ENCODE data around the gene SCAI.

Gene SCAI

GRCh38 chr9:125189011-125189360, 45.7 kb upstream of the SCAI start:
- no peak for TF ChIP-seq TCF12 (IDR thresholded peaks at IDR 0.05; ENCODE audit: low read depth)
- no peak for TF ChIP-seq YY1 (IDR thresholded peaks at IDR 0.05; ENCODE audit: low read depth)
- TF ChIP-seq TAF1 (IDR thresholded peaks at IDR 0.05; ENCODE audit: low read depth) = no peak
- TF ChIP-seq EGR1 (IDR thresholded peaks at IDR 0.05) = no peak
- TF ChIP-seq EP300 (IDR thresholded peaks at IDR 0.05; ENCODE audit: borderline replicate concordance) = no peak

GRCh38 chr9:125183561-125183960, 40.2 kb upstream of the SCAI start:
- TF ChIP-seq NFIC (IDR thresholded peaks at IDR 0.05) (no peak), CEBPB (IDR thresholded peaks at IDR 0.05) (no peak)

GRCh38 chr9:125183054-125183453, 39.7 kb upstream of the SCAI start:
- TF ChIP-seq TAF1 (IDR thresholded peaks at IDR 0.05; ENCODE audit: low read depth) (no peak), USF1 (IDR thresholded peaks at IDR 0.05) (no peak), TCF12 (IDR thresholded peaks at IDR 0.05; ENCODE audit: low read depth) (no peak), YY1 (IDR thresholded peaks at IDR 0.05; ENCODE audit: low read depth) (no peak), CREB1 (IDR thresholded peaks at IDR 0.05; ENCODE audit: low read depth) (no peak), FOXM1 (IDR thresholded peaks at IDR 0.05; ENCODE audit: borderline replicate concordance, low read depth) (no peak)

- no peak for TF ChIP-seq TEAD4 (IDR thresholded peaks at IDR 0.05)
- no peak for TF ChIP-seq NFIC (IDR thresholded peaks at IDR 0.05)
- TF ChIP-seq EP300 (IDR thresholded peaks at IDR 0.05; ENCODE audit: borderline replicate concordance) = no peak
- TF ChIP-seq CREB1 (IDR thresholded peaks at IDR 0.05; ENCODE audit: low read depth) = no peak
- no peak for TF ChIP-seq FOXM1 (IDR thresholded peaks at IDR 0.05; ENCODE audit: borderline replicate concordance, low read depth)
- TF ChIP-seq CEBPB (IDR thresholded peaks at IDR 0.05) = no peak
- no peak for TF ChIP-seq YY1 (IDR thresholded peaks at IDR 0.05; ENCODE audit: low read depth)
- no peak for TF ChIP-seq EGR1 (IDR thresholded peaks at IDR 0.05)
- TF ChIP-seq TAF1 (IDR thresholded peaks at IDR 0.05; ENCODE audit: low read depth) = no peak
- no peak for TF ChIP-seq TCF12 (IDR thresholded peaks at IDR 0.05; ENCODE audit: low read depth)
- TF ChIP-seq REST (IDR thresholded peaks at IDR 0.05; ENCODE audit: low read depth) = no peak
- no peak for TF ChIP-seq RAD21 (IDR thresholded peaks at IDR 0.05; ENCODE audit: low read depth)
- no peak for TF ChIP-seq USF1 (IDR thresholded peaks at IDR 0.05)
- TF ChIP-seq MAX (IDR thresholded peaks at IDR 0.05) = no peak
Observed at GRCh38 chr9:125180876-125181275, 37.5 kb upstream of the SCAI start.

- TF ChIP-seq EGR1 (IDR thresholded peaks at IDR 0.05) = no peak
- no peak for TF ChIP-seq MAX (IDR thresholded peaks at IDR 0.05)
- TF ChIP-seq TCF12 (IDR thresholded peaks at IDR 0.05; ENCODE audit: low read depth) = no peak
- TF ChIP-seq RAD21 (IDR thresholded peaks at IDR 0.05; ENCODE audit: low read depth) = no peak
- no peak for TF ChIP-seq USF1 (IDR thresholded peaks at IDR 0.05)
- TF ChIP-seq EP300 (IDR thresholded peaks at IDR 0.05; ENCODE audit: borderline replicate concordance) = no peak
- TF ChIP-seq ZBTB7A (IDR thresholded peaks at IDR 0.05; ENCODE audit: low read depth) = no peak
- TF ChIP-seq TEAD4 (IDR thresholded peaks at IDR 0.05) = no peak
- TF ChIP-seq CEBPB (IDR thresholded peaks at IDR 0.05) = no peak
- TF ChIP-seq REST (IDR thresholded peaks at IDR 0.05; ENCODE audit: low read depth) = no peak
- no peak for TF ChIP-seq FOXM1 (IDR thresholded peaks at IDR 0.05; ENCODE audit: borderline replicate concordance, low read depth)
- no peak for TF ChIP-seq YY1 (IDR thresholded peaks at IDR 0.05; ENCODE audit: low read depth)
- TF ChIP-seq CREB1 (IDR thresholded peaks at IDR 0.05; ENCODE audit: low read depth) = no peak
- no peak for TF ChIP-seq TAF1 (IDR thresholded peaks at IDR 0.05; ENCODE audit: low read depth)
Observed at GRCh38 chr9:125177888-125178287, 34.6 kb upstream of the SCAI start.

GRCh38 chr9:125176636-125177035, 33.3 kb upstream of the SCAI start:
- TF ChIP-seq REST (IDR thresholded peaks at IDR 0.05; ENCODE audit: low read depth) = no peak
- TF ChIP-seq ZBTB7A (IDR thresholded peaks at IDR 0.05; ENCODE audit: low read depth) = no peak
- TF ChIP-seq MAX (IDR thresholded peaks at IDR 0.05) = no peak
- no peak for TF ChIP-seq RAD21 (IDR thresholded peaks at IDR 0.05; ENCODE audit: low read depth)
- TF ChIP-seq FOXM1 (IDR thresholded peaks at IDR 0.05; ENCODE audit: borderline replicate concordance, low read depth) = no peak
- TF ChIP-seq NFIC (IDR thresholded peaks at IDR 0.05) = no peak
- TF ChIP-seq TCF12 (IDR thresholded peaks at IDR 0.05; ENCODE audit: low read depth) = no peak
- TF ChIP-seq EP300 (IDR thresholded peaks at IDR 0.05; ENCODE audit: borderline replicate concordance) = no peak
- TF ChIP-seq TEAD4 (IDR thresholded peaks at IDR 0.05) = no peak
- TF ChIP-seq TAF1 (IDR thresholded peaks at IDR 0.05; ENCODE audit: low read depth) = no peak
- no peak for TF ChIP-seq EGR1 (IDR thresholded peaks at IDR 0.05)
- no peak for TF ChIP-seq CEBPB (IDR thresholded peaks at IDR 0.05)

Measured in Ishikawa (cell line).